H54 (cell line): ENCODE data around the gene HNRNPR.

Experiments used
- DNase-seq: peaks from one replicate; pipeline ENCODE4 v3.0.0; 2011; ENCODE audit warnings: low spot score, mixed read lengths; ENCODE audit not compliant: insufficient read length
- FAIRE-seq: peaks from 3 replicates; lab custom pipeline; 2011; peaks lifted over from hg19 to GRCh38; lab: Jason Lieb, UNC
- POLR2A ChIP-seq: IDR thresholded peaks from 2 replicates; pipeline ENCODE4 v1.6.1; 2011; ENCODE audit warnings: low read depth, mild to moderate bottlenecking, low read length

HNRNPR gene

GRCh38 chr1:23362218-23362713, 18.2 kb upstream of the HNRNPR start:
- no peak for TF ChIP-seq POLR2A
- no peak for FAIRE-seq
- no peak for DNase-seq

GRCh38 chr1:23358310-23358875, 14.3 kb upstream of the HNRNPR start:
- no peak for TF ChIP-seq POLR2A
- DNase-seq (no peak), FAIRE-seq (no peak)

- DNase-seq (no peak), FAIRE-seq (no peak)
- TF ChIP-seq POLR2A: no peak
Observed at GRCh38 chr1:23357138-23357908, 13.2 kb upstream of the HNRNPR start.

GRCh38 chr1:23356471-23357137, 12.5 kb upstream of the HNRNPR start:
- no peak for FAIRE-seq
- no peak for TF ChIP-seq POLR2A
- no peak for DNase-seq

GRCh38 chr1:23354245-23354644, 10.2 kb upstream of the HNRNPR start:
- no peak for FAIRE-seq
- no peak for TF ChIP-seq POLR2A
- no peak for DNase-seq

GRCh38 chr1:23352096-23352695, 8.1 kb upstream of the HNRNPR start:
- FAIRE-seq: no peak
- TF ChIP-seq POLR2A: no peak
- DNase-seq: no peak

GRCh38 chr1:23345920-23346319, 1.8 kb upstream of the HNRNPR start:
- FAIRE-seq: no peak
- DNase-seq: no peak
- TF ChIP-seq POLR2A: no peak

- DNase-seq (no peak), FAIRE-seq (no peak)
- no peak for TF ChIP-seq POLR2A
Observed at GRCh38 chr1:23344987-23345472, 946 bp upstream of the HNRNPR start.

GRCh38 chr1:23343221-23344110, 618 bp downstream of the HNRNPR start:
- no peak for TF ChIP-seq POLR2A
- DNase-seq (no peak), FAIRE-seq (peak; percentile 78)

GRCh38 chr1:23341931-23342692, 2.0 kb downstream of the HNRNPR start:
- TF ChIP-seq POLR2A: no peak
- FAIRE-seq (no peak), DNase-seq (no peak)

- DNase-seq (no peak), FAIRE-seq (no peak)
- TF ChIP-seq POLR2A: no peak
Observed at GRCh38 chr1:23339632-23340031, 4.5 kb downstream of the HNRNPR start.

- FAIRE-seq: no peak
- TF ChIP-seq POLR2A: no peak
- DNase-seq: no peak
Observed at GRCh38 chr1:23337869-23338268, 6.2 kb downstream of the HNRNPR start.
